GM10266 (cell line): ENCODE data around the gene FFAR4.

Source experiments
- DNase-seq: peaks from one replicate; pipeline ENCODE4 v3.0.0; 2012; ENCODE audit errors: extremely low spot score
- CTCF ChIP-seq: IDR thresholded peaks from 2 replicates; pipeline ENCODE4 v1.5.1; 2012; ENCODE audit warnings: mild to moderate bottlenecking, low read depth; ENCODE audit not compliant: control insufficient read depth, insufficient read depth; ENCODE audit errors: missing control alignments

FFAR4 gene

GRCh38 chr10:93630625-93631557, 64.4 kb downstream of the FFAR4 start:
- TF ChIP-seq CTCF = no peak
- no peak for DNase-seq
